NCI-H1048 (cell line): Measurements from ENCODE around the gene BICD1.
"Not testable (repeated sequence)": the region's sequence is repeated elsewhere in the genome, so short reads cannot be mapped to it uniquely, and the experiment has no call there.

Source experiments
- DNase-seq: peaks from one replicate; lab custom pipeline; 2025; lab: John Stamatoyannopoulos, UW

BICD1 gene

DNA sequence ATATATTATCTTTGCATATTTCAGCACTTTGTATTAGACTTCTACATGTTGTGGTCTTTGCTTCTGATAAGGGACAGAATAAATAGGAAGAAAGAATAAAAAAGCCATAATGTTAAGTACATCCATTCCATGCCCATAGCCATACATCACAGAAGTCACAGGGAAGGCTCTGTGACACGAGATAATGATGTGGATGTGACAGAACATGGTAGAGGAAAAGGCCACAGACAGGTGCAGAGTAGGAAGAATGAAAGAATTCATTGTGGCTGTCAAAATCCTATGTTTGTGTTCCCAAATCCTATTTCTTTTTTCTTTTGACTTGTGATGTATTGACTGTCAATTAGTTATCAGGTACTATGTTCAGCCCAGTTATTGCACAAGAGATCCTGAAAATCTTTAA, 38.4 kb downstream of the BICD1 start:
- no peak for DNase-seq

DNA sequence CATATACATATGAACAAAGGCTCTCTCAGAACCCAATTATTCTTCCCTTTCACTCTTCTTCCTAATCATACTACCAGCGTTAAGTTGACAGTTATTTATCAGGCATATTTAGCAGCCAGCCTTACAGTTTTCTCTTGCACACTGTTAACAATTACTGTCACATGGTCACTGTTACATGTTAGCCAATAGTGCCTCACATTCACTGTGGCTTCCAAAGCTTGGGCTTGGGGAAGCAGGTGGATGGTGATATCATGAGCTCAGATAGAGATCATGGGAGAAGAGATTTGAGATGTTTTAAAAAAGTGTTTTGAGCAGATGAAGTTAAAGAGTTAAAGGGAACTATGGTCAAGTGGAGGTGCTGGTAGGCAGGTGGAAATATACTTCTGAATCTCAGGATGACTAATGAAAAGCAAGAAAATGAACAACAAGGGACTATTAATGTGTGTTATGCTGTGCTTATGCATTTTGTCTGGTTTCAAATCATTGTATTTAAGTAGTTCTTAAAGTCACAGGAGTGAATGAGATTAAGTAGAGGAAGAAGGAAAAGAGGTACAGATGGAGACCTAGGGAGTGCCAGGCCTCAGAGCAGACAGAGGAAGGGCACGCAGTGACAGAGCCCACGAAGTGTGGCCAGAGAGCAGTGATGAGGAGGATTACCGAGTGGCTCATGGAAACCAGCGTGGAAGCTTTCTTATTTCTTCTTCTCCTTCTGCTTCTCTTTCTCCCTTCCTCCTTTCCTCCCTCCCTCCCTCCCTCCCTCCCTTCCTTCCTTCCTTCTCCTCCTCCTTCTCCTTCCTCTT, 39.6 kb downstream of the BICD1 start:
- DNase-seq: no peak

DNA sequence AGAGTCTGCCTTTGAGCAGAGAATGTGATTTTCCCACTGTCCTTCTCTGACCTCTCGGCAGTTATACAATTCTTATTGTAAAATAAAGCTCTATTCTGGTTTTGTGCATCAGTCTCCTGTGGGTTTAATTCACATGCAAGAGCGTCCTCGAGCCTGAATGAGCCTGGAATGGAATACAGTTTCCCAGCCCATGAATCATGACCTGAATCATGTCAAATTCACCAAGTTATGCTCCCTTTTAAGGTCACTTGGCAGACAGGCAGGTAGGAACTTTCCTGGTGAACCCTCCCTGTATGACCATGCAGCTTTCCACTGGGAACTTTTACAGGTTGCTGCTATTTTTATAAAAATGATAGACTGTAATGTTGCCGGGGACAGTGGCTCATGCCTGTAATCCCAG, 41.7 kb downstream of the BICD1 start:
- DNase-seq: no peak

GRCh38 chr12:32149489-32149888, 42.8 kb downstream of the BICD1 start:
- DNase-seq: no peak

DNA sequence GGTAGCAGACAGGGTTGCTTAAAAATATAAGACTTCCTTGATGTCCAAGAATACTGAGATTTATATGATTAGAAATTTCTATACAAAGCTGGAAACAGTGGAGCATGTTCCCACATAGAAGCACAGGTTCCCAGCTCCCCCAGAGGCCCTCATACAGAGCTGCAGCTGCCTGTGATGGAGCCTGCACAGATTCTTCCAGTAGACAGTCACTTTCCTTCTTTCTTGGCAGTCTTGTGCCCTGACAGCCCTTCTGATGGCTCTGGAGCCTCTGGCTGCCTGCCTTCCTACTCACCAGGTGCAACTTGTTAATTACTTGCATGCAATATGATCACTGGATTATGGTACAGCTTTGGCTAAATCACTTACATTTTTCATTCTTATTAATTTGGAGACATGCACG, 44.4 kb downstream of the BICD1 start:
- DNase-seq: no peak

DNA sequence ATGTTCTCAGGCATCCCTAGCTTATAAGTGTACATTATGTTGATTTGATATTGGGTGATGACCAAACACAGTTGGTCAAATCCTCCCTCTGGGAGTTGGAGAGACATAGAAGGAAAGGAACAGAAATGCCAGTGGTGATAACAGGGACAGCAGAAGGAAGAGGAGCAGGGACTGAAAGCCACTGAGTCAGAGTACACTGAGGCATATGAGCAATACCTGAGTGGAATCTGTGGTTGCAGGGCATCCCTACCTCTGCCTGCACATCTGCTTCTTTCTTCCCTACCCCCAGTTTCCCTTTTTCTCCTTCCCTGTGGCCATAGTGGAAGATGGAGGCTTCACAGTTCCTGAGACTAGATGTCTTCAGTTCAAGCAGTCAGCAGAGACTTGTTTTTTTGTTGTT, 44.9 kb downstream of the BICD1 start:
- DNase-seq: no peak

- no peak for DNase-seq
Observed at GRCh38 chr12:32155041-32155440, 48.4 kb downstream of the BICD1 start.

DNA sequence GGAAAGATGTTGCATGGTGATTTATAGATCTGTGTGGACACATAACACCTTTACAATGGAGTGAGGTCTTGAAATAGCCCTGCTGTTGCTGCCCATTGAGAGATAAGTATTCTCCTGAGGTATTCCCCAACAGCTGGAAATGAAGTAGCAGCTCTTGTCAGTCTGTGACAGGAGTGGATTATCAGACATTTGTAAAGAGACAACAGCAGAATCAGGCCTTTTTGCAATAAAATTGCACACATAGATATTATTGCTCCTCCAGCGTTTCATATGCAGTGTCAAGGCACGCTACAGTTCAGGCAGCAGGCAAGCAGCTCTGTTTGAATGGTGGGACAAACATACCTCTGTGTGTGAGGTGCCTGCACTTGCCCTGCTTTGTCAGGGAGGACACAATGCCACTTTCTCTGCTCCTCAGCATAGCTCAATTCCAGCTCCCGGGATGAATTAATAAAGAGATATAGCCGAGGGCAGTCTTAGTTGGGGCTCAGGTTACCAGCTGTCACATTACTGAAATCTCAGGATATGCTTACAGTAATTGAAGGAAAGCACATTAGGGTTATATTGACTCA, 49.4 kb downstream of the BICD1 start:
- no peak for DNase-seq

DNA sequence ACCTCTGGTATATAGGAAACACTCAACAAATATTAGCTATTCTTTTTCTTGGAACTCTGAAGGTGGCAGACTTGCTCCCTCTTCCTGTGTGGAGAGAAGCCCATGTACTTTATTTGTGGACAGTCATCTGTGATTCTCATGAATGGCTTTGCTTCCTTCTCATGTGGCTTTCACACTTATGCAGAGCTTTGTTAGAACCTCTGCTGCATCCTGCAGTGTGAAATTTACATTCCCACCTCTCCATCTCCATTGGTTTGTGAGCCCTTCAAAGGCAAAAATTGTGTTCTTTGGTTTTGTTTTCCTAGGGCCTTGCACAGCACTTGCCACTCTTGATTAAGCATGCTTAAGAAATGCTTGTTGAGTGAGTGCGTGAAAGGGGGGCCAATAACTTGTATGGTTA, 51.9 kb downstream of the BICD1 start:
- no peak for DNase-seq

DNA sequence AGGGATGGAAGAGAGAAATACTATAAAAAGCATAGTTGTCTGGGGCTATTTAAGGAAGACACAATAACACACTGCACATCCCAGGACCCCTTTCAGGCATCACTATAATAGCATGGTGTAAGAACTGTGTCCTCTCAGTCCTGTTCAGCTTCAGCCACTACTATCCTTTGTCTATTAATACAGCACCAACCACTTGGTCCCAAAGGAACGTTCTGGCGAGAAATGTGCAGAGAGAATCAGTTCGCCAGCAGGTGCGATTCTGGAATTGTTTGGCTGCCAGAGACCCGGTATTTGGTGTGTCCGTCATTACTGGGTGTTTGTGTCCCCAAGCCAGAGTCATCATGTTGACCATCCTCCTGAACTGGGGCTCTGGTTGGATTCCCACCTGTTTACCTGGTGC, 52.7 kb downstream of the BICD1 start:
- DNase-seq: no peak

DNA sequence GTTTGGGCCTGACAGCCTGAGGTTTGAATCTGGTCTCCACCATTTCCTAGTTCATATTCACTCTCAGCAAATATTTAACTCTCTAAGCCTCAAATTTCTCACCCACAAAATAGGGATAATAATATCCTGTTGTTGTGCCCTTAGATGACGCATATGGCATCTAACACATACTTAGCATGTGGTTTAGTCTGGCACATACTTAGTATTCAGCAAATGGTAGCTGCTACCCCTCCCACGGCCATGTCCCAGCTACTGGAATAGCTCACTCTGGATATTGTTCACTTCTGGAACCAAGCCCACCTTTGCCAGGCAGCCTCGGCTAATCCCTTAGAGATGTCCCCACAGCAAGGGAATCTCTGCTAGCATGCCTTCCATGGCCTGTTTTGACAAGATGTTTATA, 53.3 kb downstream of the BICD1 start:
- DNase-seq: no peak

DNA sequence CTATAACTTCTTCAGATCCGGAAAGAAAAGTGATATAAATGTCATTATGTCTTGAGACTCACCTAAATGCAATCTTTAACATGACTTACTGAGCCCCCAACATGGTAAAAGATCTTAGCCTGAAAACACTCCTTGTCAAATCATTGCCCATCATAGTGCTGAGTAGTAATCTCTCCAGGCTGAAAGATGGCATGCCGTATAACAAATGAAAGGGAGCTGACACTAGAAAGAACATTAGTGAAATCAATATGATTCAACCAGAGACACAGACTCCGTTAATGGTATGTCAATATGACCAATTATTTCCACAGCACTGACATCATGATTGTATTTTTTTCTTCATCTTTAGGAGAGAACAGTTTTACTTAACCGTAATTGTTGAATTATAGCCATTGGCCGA, 54.4 kb downstream of the BICD1 start:
- no peak for DNase-seq

DNA sequence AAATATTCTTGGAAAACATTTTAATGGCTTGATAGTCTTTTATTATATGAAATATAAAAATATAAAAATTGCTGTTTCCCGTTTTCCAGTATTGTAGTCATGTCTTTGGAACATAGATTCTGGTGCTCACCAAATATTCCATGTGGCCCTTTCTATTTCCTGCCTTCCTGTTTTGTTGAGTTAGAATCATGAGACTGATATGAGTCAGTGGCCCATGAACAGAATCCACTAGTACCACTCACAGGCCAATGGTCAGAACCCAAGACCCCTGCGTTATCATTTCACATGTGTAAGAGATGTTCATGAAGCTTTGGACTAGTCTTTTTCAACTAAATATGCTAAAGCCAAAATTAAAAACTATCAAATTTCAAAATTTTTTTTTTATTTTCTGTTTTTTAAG, 56.9 kb downstream of the BICD1 start:
- no peak for DNase-seq

DNA sequence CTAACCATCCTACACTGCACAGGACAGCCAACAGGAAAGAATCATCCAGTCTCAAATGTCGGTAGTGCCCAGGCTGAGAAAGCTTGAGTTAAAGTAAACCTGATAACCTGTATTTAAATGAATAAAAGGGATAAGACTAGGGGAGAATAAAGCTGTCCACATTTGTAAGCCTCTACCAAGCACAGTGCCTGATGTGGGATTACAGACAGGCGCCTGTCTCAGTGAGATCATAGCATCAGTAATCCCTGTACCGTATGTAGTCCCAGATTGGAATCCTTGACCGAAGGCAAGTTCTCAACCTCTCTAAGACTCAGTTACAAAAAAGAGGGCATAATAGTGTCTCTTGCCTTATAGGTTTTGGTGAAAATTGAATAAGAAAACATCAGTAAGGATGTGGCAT, 59.9 kb downstream of the BICD1 start:
- DNase-seq: no peak

DNA sequence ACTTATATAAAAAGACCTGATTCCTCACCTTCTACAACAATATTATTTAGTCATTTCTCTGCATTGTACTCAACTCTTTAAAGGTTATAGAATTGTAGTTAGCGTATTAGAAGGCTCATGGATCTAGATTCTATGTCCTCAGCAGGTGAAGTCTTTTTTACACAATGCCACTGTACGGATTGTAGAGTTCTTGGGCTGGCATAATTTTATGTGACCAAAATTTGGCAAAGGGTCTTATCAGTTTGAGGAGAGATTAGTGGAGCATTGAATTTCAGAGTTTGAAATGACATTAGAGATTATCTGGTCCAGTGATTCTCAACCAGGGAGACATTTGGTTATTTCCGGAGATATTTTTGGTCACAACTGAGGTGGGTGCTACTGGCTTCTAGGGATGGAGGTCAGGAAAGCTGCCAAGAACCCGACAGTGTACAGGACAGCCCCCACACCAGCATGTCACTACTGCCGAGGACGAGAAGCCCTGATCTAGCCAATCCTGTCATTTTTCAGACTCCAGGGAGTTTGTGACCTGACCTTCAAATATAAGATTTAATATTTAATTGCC, 63.9 kb downstream of the BICD1 start:
- DNase-seq: no peak

DNA sequence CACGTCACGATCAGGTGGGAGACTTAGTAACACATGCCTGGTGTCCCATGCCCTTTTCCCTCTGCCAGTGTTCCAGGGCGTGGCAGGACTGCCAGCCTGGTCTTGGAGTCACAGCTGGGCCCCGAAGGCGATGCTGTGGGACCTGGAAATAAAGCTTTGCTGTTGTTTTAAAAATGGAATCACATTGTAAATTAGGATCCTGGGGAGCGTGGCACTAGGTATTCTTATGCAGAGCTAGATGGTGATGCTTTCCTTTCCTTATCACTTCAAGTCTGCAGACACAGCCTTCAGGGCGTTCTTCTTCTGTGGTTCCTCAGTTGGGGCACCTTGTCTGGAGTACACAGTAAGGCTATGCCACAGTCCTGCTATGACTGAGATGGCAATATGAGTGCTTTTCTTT, 64.6 kb downstream of the BICD1 start:
- no peak for DNase-seq

DNA sequence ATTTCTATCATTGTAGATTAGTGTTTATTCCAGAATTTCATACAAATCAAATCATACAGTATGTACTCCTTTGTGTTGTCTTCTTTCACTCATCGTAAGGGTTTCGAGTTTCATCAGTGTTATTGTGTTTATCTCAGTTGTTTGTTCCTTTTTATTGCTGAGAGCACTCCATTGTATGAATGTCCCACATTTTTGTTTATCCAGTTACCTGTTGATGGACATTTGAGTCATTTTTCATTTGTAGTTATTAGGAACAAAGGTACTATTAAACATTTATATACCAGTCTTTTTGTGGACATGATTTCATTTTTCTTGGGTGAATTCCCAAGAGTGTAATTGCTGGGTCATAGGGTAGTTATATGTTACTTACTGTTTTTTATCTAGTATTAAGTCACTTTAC, 70.0 kb downstream of the BICD1 start:
- DNase-seq: no peak

DNA sequence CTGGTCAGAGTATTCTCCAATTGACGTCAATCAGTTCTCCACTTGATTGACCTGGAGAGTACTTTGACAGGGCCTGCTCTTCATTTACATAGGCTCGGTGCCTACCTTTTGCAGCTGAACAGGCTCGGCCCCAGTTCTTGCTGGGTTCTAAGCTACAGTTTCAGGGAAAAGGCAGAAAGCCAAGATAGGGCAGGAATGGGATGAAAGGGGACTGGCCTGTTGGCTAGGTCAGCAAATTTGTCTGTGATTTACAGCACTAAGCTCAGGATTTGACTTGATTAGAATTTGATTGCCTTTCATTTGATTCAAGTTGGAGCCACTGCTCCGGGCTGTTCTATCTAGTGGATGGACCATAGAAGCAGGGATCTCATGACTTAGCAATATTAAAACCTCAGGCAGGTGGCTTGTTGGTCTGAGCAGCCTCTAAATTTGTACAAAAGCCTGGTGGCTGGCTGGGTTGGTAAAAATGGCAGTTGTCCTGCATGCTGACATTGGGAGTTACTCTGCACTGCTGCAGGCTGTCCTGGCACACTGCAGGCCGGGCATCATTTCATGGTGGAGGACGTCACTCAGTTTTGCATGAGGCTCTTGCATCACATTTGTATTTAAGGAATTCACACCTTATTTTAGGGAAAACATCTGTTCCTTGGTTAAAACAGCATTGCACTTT, 71.8 kb downstream of the BICD1 start:
- DNase-seq: no peak

DNA sequence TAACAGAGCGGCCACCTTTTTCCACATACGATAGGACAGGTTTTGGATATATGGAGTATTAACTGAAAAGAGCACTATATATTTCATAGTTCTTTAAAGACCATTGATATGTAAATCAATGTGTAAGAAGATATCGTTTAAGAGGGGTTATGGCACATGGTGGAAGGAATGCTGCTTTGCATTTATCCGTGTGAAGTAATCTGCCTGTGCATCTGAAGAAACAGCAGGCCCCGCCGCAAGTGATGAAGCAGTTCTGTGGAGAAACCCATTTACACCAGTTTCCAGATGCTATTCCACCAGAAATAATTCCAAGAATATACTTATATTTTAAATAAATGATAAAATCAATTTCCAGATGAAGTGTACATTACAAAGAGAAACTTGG, 72.4 kb downstream of the BICD1 start:
- no peak for DNase-seq

GRCh38 chr12:32181498-32182175, 75.0 kb downstream of the BICD1 start:
- no peak for DNase-seq

GRCh38 chr12:32183650-32184049, 77.0 kb downstream of the BICD1 start:
- no peak for DNase-seq

DNA sequence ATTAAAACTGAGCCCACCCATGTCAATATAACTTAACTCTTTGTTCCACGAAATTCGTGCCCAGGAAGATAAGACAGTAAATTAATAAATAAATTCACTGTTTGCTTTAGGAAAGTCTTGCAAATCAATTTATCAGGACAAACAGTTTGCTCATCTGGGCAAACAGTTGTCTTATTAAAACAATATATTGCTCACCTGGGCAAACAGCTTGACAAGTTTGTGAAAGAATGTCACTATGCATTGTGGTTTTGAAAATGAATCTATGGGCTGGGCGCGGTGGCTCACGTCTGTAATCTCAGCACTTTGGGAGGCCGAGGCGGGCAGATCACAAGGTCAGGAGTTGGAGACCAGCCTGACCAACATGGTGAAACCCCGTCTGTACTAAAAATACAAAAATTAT, 80.5 kb downstream of the BICD1 start:
- not testable (repeated sequence) for DNase-seq

GRCh38 chr12:32191445-32191844, 84.8 kb downstream of the BICD1 start:
- DNase-seq: no peak
